ENCODE data around the gene PACSIN2.

- no peak for TF ChIP-seq POLR2A (IDR thresholded peaks at IDR 0.05; ENCODE audit: extremely low read depth, insufficient read length)
- TF ChIP-seq, protein P1, sequence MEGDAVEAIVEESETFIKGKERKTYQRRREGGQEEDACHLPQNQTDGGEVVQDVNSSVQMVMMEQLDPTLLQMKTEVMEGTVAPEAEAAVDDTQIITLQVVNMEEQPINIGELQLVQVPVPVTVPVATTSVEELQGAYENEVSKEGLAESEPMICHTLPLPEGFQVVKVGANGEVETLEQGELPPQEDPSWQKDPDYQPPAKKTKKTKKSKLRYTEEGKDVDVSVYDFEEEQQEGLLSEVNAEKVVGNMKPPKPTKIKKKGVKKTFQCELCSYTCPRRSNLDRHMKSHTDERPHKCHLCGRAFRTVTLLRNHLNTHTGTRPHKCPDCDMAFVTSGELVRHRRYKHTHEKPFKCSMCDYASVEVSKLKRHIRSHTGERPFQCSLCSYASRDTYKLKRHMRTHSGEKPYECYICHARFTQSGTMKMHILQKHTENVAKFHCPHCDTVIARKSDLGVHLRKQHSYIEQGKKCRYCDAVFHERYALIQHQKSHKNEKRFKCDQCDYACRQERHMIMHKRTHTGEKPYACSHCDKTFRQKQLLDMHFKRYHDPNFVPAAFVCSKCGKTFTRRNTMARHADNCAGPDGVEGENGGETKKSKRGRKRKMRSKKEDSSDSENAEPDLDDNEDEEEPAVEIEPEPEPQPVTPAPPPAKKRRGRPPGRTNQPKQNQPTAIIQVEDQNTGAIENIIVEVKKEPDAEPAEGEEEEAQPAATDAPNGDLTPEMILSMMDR (IDR thresholded peaks at IDR 0.05; ENCODE audit: low read depth, low read length) = no peak
Measured at GRCh38 chr22:42983470-42983869, 31.5 kb downstream of the PACSIN2 start.
